ENCODE measurements around the gene TAS1R3. TPM values are rescaled to one million over a fixed set of nuclear protein-coding genes. Genes with fewer than 3 reads are reported as not detected.

TAS1R3 gene
- total and polyA plus RNA-seq, 9 donors = 0.07 to 0.40 (median 0.24) TPM; not detected in 2

DNA sequence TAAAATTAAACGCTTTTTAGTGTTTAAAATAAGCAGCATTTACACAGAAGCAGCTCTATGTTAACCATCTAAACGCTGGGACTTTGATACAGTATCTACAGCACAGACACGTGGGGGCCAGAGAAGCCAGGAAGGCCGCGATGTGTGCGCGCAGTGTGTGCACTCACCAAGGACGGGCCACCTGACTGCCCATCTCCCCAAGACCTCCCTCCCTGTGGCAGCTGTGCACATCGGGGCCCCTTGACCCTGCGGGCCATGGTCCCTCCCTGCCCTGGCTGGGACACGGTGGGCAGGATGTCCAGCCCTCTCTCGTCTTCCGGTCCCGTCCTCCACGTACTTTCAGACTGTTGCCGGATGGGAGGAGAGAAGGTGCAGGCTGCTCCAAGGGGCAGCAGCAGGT is 4.2 kb downstream of the TAS1R3 start:
- H3K9me3 ChIP-seq = no peaks in the 10 kb centered on the region
- WGBS, 3 donors = 62 to 65% (median 64%) methylated on average over 16 of the region's 16 CpGs
- H3K27me3 ChIP-seq = no peaks in the 10 kb centered on the region
- DNase-seq = no peak
- intact Hi-C loops (cut with DNase I) = no loop called here
- TF ChIP-seq EP300 (IDR thresholded peaks at IDR 0.05) (no peak), POLR2A (IDR thresholded peaks at IDR 0.05) (no peak)
- TF ChIP-seq, protein P1, sequence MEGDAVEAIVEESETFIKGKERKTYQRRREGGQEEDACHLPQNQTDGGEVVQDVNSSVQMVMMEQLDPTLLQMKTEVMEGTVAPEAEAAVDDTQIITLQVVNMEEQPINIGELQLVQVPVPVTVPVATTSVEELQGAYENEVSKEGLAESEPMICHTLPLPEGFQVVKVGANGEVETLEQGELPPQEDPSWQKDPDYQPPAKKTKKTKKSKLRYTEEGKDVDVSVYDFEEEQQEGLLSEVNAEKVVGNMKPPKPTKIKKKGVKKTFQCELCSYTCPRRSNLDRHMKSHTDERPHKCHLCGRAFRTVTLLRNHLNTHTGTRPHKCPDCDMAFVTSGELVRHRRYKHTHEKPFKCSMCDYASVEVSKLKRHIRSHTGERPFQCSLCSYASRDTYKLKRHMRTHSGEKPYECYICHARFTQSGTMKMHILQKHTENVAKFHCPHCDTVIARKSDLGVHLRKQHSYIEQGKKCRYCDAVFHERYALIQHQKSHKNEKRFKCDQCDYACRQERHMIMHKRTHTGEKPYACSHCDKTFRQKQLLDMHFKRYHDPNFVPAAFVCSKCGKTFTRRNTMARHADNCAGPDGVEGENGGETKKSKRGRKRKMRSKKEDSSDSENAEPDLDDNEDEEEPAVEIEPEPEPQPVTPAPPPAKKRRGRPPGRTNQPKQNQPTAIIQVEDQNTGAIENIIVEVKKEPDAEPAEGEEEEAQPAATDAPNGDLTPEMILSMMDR (IDR thresholded peaks at IDR 0.05) = no peak
- no peaks in the 10 kb centered on the region for H3K4me1 ChIP-seq (ENCODE audit: insufficient read depth)
- no peak overlapping the region for H3K4me3 ChIP-seq
- no peak overlapping the region for H3K27ac ChIP-seq
- H3K36me3 ChIP-seq = no peaks in the 10 kb centered on the region

DNA sequence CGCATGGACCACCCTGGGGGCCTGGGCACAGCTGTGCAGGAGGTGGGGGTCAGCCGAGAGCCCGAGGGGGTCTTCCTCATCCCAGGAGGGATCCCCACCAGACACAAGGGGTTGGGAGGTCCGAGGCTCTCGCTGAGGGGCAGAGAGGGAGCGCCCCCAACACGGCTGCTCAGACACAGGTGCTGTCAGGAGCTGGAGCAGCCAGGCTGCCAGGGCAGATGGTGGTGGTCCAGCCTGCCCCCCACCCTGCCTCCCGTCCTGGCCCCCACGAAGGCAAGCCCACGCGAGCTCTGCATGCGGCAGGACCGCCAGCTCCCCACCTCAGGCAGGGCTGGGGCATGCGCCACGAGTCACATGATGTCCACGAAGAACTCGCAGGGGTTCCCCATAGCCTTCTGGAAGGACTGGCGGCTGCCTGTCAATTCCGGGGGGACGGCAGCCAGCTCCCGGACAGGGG is 4.7 kb downstream of the TAS1R3 start:
- Histone ChIP-seq H3K27ac (no peak overlapping the region), H3K4me1 (ENCODE audit: insufficient read depth) (no peaks in the 10 kb centered on the region), H3K4me3 (no peak overlapping the region), H3K27me3 (no peaks in the 10 kb centered on the region), H3K36me3 (no peaks in the 10 kb centered on the region), H3K9me3 (no peaks in the 10 kb centered on the region)
- TF ChIP-seq EP300 (IDR thresholded peaks at IDR 0.05) = no peak
- no peak for TF ChIP-seq POLR2A (IDR thresholded peaks at IDR 0.05)
- TF ChIP-seq, protein P1 (IDR thresholded peaks at IDR 0.05) = no peak
- intact Hi-C loops (cut with DNase I) = no loop called here
- WGBS, 3 donors = 81 to 90% (median 83%) methylated on average over 15 to 21 of the region's 21 CpGs
- no peak for DNase-seq

DNA sequence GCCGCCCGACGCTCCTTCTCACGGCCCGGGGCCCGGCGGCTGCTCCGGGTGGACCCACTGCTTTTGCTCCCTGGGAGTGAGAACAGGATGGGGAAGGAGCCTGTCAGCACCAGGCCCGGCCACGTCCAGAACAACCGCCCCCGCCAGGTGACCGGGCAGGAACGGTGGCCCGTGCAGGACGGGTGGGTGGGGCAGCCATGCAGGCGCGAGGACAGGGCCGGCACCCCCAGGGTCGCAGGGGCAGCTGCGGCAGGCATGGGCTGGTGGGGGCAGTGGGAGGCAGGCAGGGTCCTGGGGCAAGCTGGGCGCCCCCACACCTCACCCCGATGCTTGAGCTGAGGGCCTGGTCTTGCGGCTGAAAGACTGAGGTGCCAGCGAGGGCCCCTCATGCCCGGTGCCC is 5.4 kb downstream of the TAS1R3 start:
- intact Hi-C loops (cut with DNase I) = no loop called here
- 88 to 90% (median 89%) methylated on average over 21 to 26 of the region's 26 CpGs for WGBS, 3 donors

DNA sequence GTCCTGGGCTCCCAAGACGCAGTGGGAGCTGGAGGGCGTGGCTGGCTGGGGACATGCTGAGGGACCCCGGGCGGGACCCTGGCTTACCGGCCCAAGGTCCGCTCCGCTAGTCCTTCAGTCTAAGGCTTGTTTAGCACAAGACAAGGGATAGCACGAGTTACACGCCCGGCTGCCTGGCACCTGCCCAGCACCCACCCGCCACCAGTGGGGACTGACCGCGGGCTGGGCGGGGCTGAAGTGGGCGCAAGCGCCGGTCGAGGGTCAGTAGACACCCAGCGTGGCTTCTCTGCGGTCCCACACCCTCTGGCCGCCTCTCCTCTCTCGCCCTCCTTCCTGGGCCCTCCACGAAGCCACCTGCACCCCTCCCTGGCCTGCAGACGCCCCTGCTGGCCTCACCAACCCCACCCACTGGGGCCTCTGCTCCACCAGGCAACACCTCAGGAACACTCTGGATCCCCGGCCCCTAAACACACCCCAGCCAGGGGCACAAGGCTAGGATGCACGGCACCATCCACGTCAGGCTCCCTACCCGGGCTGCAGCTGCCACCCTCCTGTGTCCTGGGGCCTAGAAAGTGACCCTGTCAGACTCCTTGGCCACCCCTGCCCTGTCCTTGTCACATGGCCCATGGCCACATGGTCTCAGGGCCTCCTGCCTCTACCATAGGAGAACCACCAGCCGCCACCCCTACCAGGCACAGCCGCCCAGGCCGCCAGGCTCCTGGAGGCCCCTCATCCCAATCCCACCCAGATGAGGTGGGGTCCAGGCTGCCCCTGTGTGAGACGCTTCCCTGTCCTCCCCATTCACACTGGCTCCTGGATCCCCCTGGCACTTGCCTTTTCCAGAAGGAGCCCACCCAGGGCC is 6.1 kb downstream of the TAS1R3 start:
- H3K27me3 ChIP-seq = no peaks in the 10 kb centered on the region
- 94 to 96% (median 95%) methylated on average over 32 of the region's 32 CpGs for WGBS, 3 donors
- intact Hi-C loops (cut with DNase I) = no loop called here
- no peak overlapping the region for H3K27ac ChIP-seq
- no peaks in the 10 kb centered on the region for H3K36me3 ChIP-seq
- H3K4me1 ChIP-seq (ENCODE audit: insufficient read depth) = no peaks in the 10 kb centered on the region
- H3K9me3 ChIP-seq = no peaks in the 10 kb centered on the region
- DNase-seq = no peak
- no peak overlapping the region for H3K4me3 ChIP-seq
- TF ChIP-seq, protein P1 (IDR thresholded peaks at IDR 0.05) = no peak
- TF ChIP-seq POLR2A (IDR thresholded peaks at IDR 0.05) (no peak), EP300 (IDR thresholded peaks at IDR 0.05) (no peak)

More for the DNA sequence above, 5.4 kb downstream of the TAS1R3 start:
- Histone ChIP-seq H3K27me3 (no peaks in the 10 kb centered on the region), H3K27ac (no peak overlapping the region), H3K4me3 (no peak overlapping the region), H3K36me3 (no peaks in the 10 kb centered on the region), H3K4me1 (ENCODE audit: insufficient read depth) (no peaks in the 10 kb centered on the region), H3K9me3 (no peaks in the 10 kb centered on the region)
- no peak for DNase-seq
- no peak for TF ChIP-seq POLR2A (IDR thresholded peaks at IDR 0.05)
- TF ChIP-seq, protein P1 (IDR thresholded peaks at IDR 0.05) = no peak
- no peak for TF ChIP-seq EP300 (IDR thresholded peaks at IDR 0.05)
